ENCODE data around the gene COX8C. TPM values are rescaled to one million over a fixed set of nuclear protein-coding genes. Genes with fewer than 3 reads are reported as not detected.

Gene COX8C
- total and polyA plus RNA-seq, 10 of the 15 experiments (the other 5 are each of a cell fraction or from before 2014, with no cell fraction given) = 0.15 to 0.20 TPM; not detected in 8

DNA sequence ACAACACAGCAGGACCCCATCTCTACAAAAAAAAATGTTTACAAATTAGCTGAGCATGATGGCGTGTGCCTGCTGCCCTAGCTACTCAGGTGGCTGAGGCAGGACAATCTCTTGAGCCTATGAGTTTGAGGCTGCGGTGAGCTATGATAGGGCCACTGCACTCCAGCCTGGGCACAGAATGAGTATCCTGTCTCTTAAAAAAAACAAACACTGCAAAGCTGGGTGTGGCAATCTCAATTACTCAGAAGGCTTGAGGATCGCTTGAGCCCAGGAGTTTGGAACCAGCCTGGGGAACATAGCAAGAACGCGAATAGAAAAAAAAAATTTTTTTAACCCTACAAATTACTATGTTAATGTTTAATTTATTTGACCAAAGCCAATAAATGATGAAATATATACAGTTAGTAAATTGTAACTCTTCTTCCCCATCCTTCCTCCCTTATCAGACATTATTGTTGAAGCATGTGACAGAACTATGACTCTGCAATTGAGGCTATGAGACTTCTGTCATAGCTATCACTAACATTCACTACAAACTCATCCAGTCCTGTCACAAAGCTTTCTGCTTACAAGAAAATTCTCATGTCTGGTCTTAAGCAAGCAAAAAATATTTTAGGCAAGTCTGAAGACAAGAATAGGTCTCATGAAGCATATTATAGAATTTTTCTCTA is 23.9 kb upstream of the COX8C start:
- POLR2A ChIA-PET = interaction anchor here (1.2 to 1.9 kb wide), 2 partner anchors 8 to 116 kb away, joined by 3 to 6 read pairs; partner anchors contain the start of genes GON7 and UBR7
- CTCF ChIA-PET = interaction anchor here (0.9 kb wide), 1 partner anchor 58 kb away, joined by 3 read pairs; no protein-coding TSS in a partner anchor
- H3K4me1 ChIP-seq (ENCODE audit: control insufficient read depth, insufficient read depth, low read length) = peaks cover 27% of the 10 kb centered on the region
- ATAC-seq (no peak), FAIRE-seq (no peak), DNase-seq (ENCODE audit: low read depth, low spot score) (no peak)
- in situ Hi-C loops (cut with MboI) = no loop called here
- no TSS peak for BruUV-seq (replicated peaks)
- no peak overlapping the region for H2AFZ ChIP-seq (ENCODE audit: control insufficient read depth, low read depth, low read length)
- peaks cover 92% of the 10 kb centered on the region for H3K79me2 ChIP-seq (ENCODE audit: control insufficient read depth, insufficient read depth, low read length)
- no peak overlapping the region for H3K4me3 ChIP-seq
- no peaks in the 10 kb centered on the region for H3K27me3 ChIP-seq (replicated peaks in 1 of 2; ENCODE audit: control insufficient read depth in 2 of 2, insufficient read depth in 2 of 2, low read length in 1 of 2)
- H3K36me3 ChIP-seq (ENCODE audit: control insufficient read depth in 2 of 2, insufficient read depth in 2 of 2, low read length in 1 of 2) = peaks cover 0 to 3% of the 10 kb centered on the region in 2 experiments; a peak in 2 of 4 replicates
- peak overlapping the region; percentile 12; the same call in 1 of the 2 replicates for H3K27ac ChIP-seq (ENCODE audit: control insufficient read depth, insufficient read depth)
- no peak overlapping the region for H3K4me2 ChIP-seq (ENCODE audit: control insufficient read depth, insufficient read depth)
- TF ChIP-seq IRF5 (IDR thresholded peaks at IDR 0.05; ENCODE audit: borderline replicate concordance) (no peak), EED (IDR thresholded peaks at IDR 0.05; ENCODE audit: low read depth) (no peak)
- TF ChIP-seq, protein P1, sequence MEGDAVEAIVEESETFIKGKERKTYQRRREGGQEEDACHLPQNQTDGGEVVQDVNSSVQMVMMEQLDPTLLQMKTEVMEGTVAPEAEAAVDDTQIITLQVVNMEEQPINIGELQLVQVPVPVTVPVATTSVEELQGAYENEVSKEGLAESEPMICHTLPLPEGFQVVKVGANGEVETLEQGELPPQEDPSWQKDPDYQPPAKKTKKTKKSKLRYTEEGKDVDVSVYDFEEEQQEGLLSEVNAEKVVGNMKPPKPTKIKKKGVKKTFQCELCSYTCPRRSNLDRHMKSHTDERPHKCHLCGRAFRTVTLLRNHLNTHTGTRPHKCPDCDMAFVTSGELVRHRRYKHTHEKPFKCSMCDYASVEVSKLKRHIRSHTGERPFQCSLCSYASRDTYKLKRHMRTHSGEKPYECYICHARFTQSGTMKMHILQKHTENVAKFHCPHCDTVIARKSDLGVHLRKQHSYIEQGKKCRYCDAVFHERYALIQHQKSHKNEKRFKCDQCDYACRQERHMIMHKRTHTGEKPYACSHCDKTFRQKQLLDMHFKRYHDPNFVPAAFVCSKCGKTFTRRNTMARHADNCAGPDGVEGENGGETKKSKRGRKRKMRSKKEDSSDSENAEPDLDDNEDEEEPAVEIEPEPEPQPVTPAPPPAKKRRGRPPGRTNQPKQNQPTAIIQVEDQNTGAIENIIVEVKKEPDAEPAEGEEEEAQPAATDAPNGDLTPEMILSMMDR (IDR thresholded peaks at IDR 0.05 in 2 of 3, conservative IDR thresholded peaks at IDR 0.05 in 1 of 3; ENCODE audit: control insufficient read depth in 2 of 3, extremely low read depth in 1 of 3, insufficient read depth in 1 of 3, low read depth in 3 of 3, low read length in 3 of 3) = no peak
- H3K9ac ChIP-seq (ENCODE audit: control insufficient read depth, insufficient read depth, low read length) = no peak overlapping the region
- intact Hi-C loops (cut with micrococcal nuclease; ENCODE audit: unreplicated experiment) = no loop called here
- no peaks in the 10 kb centered on the region; the same call in 2 of the 3 replicates for H3K9me3 ChIP-seq (replicated peaks; ENCODE audit: control insufficient read depth, insufficient read depth, low read length)
- H4K20me1 ChIP-seq (ENCODE audit: control insufficient read depth, insufficient read depth) = no peaks in the 10 kb centered on the region
- RAD21 ChIA-PET (ENCODE audit: unreplicated experiment) = interaction anchor here (3.0 kb wide), 1 partner anchor 8 kb away, joined by 12 read pairs; no protein-coding TSS in a partner anchor
- SMC1A ChIA-PET (ENCODE audit: uncharacterized antibody, unreplicated experiment) = interaction anchor here (0.8 to 7.4 kb wide), 6 partner anchors 8 to 41 kb away, joined by 3 to 41 read pairs (median 3); no protein-coding TSS in a partner anchor
- 99% methylated on average over 5 of the region's 5 CpGs for WGBS (ENCODE audit: insufficient coverage, insufficient replicate concordance, low lambda C conversion rate, missing lambda C conversion rate)

Data from GM12878 (cell line).